CD14-positive monocyte (primary cell): ENCODE data around the gene WDR33. TPM values are rescaled to one million over a fixed set of nuclear protein-coding genes. Genes with fewer than 3 reads are reported as not detected.

Source experiments
- DNase-seq, 3 donors: peaks; one replicate each; pipeline ENCODE4 v3.0.0-alpha.2; 2011 to 2022
- H2AFZ ChIP-seq: 2 replicates; pipeline ENCODE4 v1.6.0; 2012; ENCODE audit warnings: mild to moderate bottlenecking, low read depth, low read length, inconsistent platforms; ENCODE audit not compliant: insufficient read depth, poor library complexity, severe bottlenecking
- H3K27ac ChIP-seq, 2 donors: 1 replicate in 1 of 2; 2 replicates in 1 of 2; pipeline ENCODE4 v1.5.1; 2012 to 2013; ENCODE audit warnings: low read length in 2 of 2, control low read depth in 1 of 2, inconsistent platforms in 1 of 2, low read depth in 1 of 2, mild to moderate bottlenecking in 1 of 2
- H3K27me3 ChIP-seq, 2 donors: one replicate each; pipeline versions ENCODE4 v1.6.0 to v1.6.1; 2011 to 2013; ENCODE audit warnings: low read length in 2 of 2; ENCODE audit not compliant: control insufficient read depth in 2 of 2, insufficient read depth in 2 of 2
- H3K36me3 ChIP-seq, 2 donors: replicated peaks in 1 of 2; 1 replicate in 1 of 2; 2 replicates in 1 of 2; pipeline versions ENCODE4 v1.5.1 to v1.6.1; 2012 to 2013; ENCODE audit warnings: low read length in 2 of 2, control low read depth in 1 of 2, inconsistent platforms in 1 of 2, mild to moderate bottlenecking in 1 of 2; ENCODE audit not compliant: insufficient read depth in 2 of 2, control insufficient read depth in 1 of 2
- H3K4me1 ChIP-seq, 2 donors: 1 replicate in 1 of 2; 2 replicates in 1 of 2; pipeline versions ENCODE4 v1.5.1 to v1.6.1; 2012 to 2013; ENCODE audit warnings: low read length in 2 of 2, control low read depth in 1 of 2, inconsistent platforms in 1 of 2, mild to moderate bottlenecking in 1 of 2, moderate library complexity in 1 of 2; ENCODE audit not compliant: insufficient read depth in 2 of 2, control insufficient read depth in 1 of 2
- H3K4me2 ChIP-seq: replicated peaks from 2 replicates; pipeline ENCODE3; 2012; ENCODE audit warnings: low read length, moderate library complexity, mild to moderate bottlenecking; ENCODE audit not compliant: poor library complexity, severe bottlenecking; ENCODE audit errors: extremely low read depth
- H3K4me3 ChIP-seq, 3 experiments: fragments of 200-600 bp in 1 of 3; sonication (generic) in 1 of 3; replicated peaks in 1 of 3; 1 replicate in 2 of 3; 2 replicates in 1 of 3; pipeline ENCODE4 v1.5.1; 2011 to 2013; ENCODE audit warnings: low read length in 3 of 3, mild to moderate bottlenecking in 3 of 3, control low read depth in 2 of 3, low read depth in 2 of 3, inconsistent platforms in 1 of 3, moderate library complexity in 1 of 3
- H3K79me2 ChIP-seq: 2 replicates; pipeline ENCODE4 v1.6.0; 2012; ENCODE audit warnings: mild to moderate bottlenecking, control low read depth, inconsistent platforms, low read length, moderate library complexity; ENCODE audit not compliant: insufficient read depth
- H3K9ac ChIP-seq: 2 replicates; pipeline ENCODE4 v1.6.0; 2017; ENCODE audit warnings: low read length, mild to moderate bottlenecking; ENCODE audit not compliant: insufficient read depth, poor library complexity, severe bottlenecking
- H3K9me3 ChIP-seq, 2 donors: replicated peaks in 1 of 2; 1 replicate in 1 of 2; 2 replicates in 1 of 2; pipeline versions ENCODE4 v1.5.1 to v1.6.1; 2012 to 2013; ENCODE audit warnings: low read length in 2 of 2, control low read depth in 1 of 2; ENCODE audit not compliant: control insufficient read depth in 1 of 2, insufficient read depth in 1 of 2
- H4K20me1 ChIP-seq: 2 replicates; pipeline ENCODE4 v1.6.0; 2012; ENCODE audit warnings: mild to moderate bottlenecking, low read length, control low read depth, moderate library complexity; ENCODE audit not compliant: insufficient read depth
- H3K27ac Mint-ChIP-seq, 7 donors: one replicate each; pipeline ENCODE4 v1.8.0; 2020; ENCODE audit warnings: mild to moderate bottlenecking in 7 of 7, mixed read lengths in 7 of 7, moderate library complexity in 6 of 7, inconsistent platforms in 2 of 7
- H3K27me3 Mint-ChIP-seq, 3 donors: one replicate each; pipeline ENCODE4 v1.8.0; 2021 to 2022; ENCODE audit warnings: low read depth in 3 of 3, mild to moderate bottlenecking in 3 of 3, mixed read lengths in 3 of 3, moderate library complexity in 3 of 3, inconsistent platforms in 1 of 3
- H3K36me3 Mint-ChIP-seq, 2 donors: one replicate each; pipeline ENCODE4 v1.8.0; 2020; ENCODE audit warnings: mixed read lengths in 2 of 2, inconsistent platforms in 1 of 2, mild to moderate bottlenecking in 1 of 2
- H3K4me1 Mint-ChIP-seq: one replicate; pipeline ENCODE4 v1.8.0; 2020; ENCODE audit warnings: mild to moderate bottlenecking, mixed read lengths
- H3K4me3 Mint-ChIP-seq, 2 donors: one replicate each; pipeline ENCODE4 v1.8.0; 2020; ENCODE audit warnings: mild to moderate bottlenecking in 2 of 2, mixed read lengths in 2 of 2, moderate library complexity in 1 of 2
- H3K9me3 Mint-ChIP-seq, 7 donors: one replicate each; pipeline ENCODE4 v1.8.0; 2020 to 2022; ENCODE audit warnings: mixed read lengths in 7 of 7, mild to moderate bottlenecking in 6 of 7, moderate library complexity in 6 of 7, inconsistent platforms in 2 of 7
- WGBS: methylation state at CpG from one replicate; pipeline ENCODE4 v1.1.5; 2013; ENCODE audit warnings: missing lambda C conversion rate; ENCODE audit not compliant: insufficient coverage; 5-methylcytosine and 5-hydroxymethylcytosine counted together
- intact Hi-C, 2 donors: fragments of 100-400 bp; cut with micrococcal nuclease; formaldehyde crosslinking; loops; one replicate each; pipeline versions ENCODE4 v1.15.0 to v1.15.1; 2023
- polyA plus RNA-seq, 3 donors: library from polyadenylated mRNA; depleted of rRNA in 1 of 3; unstranded in 2 of 3; stranded (reverse) in 1 of 3; fragments of 300-500 nt in 2 of 3; fragments of >200 nt in 1 of 3; fragmentation: Illumina TruSeq in 2 of 3; gene quantifications; 1 replicate in 2 of 3; 2 replicates in 1 of 3; pipeline ENCODE4 v1.2.3, GENCODE V29; 2012 to 2021
- TF ChIP-seq, protein P1 (sequence below): fragments of 200-600 bp; IDR thresholded peaks from one replicate; pipeline ENCODE4 v1.8.0; 2022; ENCODE audit warnings: antibody characterized with exemption, mild to moderate bottlenecking

WDR33 gene
- polyA plus RNA-seq, 3 donors, result 12.5 to 19.6 (median 12.6) TPM

DNA sequence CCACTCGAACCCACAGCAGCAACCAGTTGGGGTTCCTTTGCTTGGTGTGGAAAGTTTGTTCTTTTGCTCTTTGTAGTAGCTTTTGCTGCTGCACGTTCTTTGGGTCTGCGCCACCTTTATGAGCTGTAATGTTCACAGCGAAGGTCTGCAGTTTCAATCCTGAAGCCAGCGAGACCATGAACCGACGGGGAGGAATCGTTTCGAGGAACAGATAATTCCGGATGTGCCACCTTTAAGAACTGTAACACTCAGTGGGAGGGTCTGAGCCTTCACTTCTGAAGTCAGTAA lies 150.7 kb downstream of the WDR33 start:
- intact Hi-C loops, result no loop called here
- Histone ChIP-seq H3K4me3 (no peak overlapping the region), H3K4me2 (no peak overlapping the region), H3K9ac (no peak overlapping the region), H3K27me3 (peaks cover 16 to 30% of the 10 kb centered on the region in 2 donors), H2AFZ (no peak overlapping the region), H3K79me2 (no peaks in the 10 kb centered on the region), H3K27ac (no peak overlapping the region), H3K9me3 (peaks cover 7% of the 10 kb centered on the region in 2 donors), H4K20me1 (no peaks in the 10 kb centered on the region), H3K4me1 (no peaks in the 10 kb centered on the region), H3K36me3 (no peaks in the 10 kb centered on the region)
- peak overlapping the region in 1 of 7 donors; percentile 33 for H3K27ac Mint-ChIP-seq
- DNase-seq, result no peak
- peaks cover 0 to 3% of the 10 kb centered on the region in 2 donors for H3K36me3 Mint-ChIP-seq
- H3K4me1 Mint-ChIP-seq, result peaks cover 9% of the 10 kb centered on the region
- TF ChIP-seq, protein P1, sequence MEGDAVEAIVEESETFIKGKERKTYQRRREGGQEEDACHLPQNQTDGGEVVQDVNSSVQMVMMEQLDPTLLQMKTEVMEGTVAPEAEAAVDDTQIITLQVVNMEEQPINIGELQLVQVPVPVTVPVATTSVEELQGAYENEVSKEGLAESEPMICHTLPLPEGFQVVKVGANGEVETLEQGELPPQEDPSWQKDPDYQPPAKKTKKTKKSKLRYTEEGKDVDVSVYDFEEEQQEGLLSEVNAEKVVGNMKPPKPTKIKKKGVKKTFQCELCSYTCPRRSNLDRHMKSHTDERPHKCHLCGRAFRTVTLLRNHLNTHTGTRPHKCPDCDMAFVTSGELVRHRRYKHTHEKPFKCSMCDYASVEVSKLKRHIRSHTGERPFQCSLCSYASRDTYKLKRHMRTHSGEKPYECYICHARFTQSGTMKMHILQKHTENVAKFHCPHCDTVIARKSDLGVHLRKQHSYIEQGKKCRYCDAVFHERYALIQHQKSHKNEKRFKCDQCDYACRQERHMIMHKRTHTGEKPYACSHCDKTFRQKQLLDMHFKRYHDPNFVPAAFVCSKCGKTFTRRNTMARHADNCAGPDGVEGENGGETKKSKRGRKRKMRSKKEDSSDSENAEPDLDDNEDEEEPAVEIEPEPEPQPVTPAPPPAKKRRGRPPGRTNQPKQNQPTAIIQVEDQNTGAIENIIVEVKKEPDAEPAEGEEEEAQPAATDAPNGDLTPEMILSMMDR, result no peak
- H3K9me3 Mint-ChIP-seq, result peaks cover 0 to 13% (median 5%) of the 10 kb centered on the region in 7 donors
- no peak overlapping the region for H3K4me3 Mint-ChIP-seq
- H3K27me3 Mint-ChIP-seq, result peaks cover 27 to 31% (median 28%) of the 10 kb centered on the region in 3 donors
- WGBS, result 93% methylated on average over 7 of the region's 10 CpGs

DNA sequence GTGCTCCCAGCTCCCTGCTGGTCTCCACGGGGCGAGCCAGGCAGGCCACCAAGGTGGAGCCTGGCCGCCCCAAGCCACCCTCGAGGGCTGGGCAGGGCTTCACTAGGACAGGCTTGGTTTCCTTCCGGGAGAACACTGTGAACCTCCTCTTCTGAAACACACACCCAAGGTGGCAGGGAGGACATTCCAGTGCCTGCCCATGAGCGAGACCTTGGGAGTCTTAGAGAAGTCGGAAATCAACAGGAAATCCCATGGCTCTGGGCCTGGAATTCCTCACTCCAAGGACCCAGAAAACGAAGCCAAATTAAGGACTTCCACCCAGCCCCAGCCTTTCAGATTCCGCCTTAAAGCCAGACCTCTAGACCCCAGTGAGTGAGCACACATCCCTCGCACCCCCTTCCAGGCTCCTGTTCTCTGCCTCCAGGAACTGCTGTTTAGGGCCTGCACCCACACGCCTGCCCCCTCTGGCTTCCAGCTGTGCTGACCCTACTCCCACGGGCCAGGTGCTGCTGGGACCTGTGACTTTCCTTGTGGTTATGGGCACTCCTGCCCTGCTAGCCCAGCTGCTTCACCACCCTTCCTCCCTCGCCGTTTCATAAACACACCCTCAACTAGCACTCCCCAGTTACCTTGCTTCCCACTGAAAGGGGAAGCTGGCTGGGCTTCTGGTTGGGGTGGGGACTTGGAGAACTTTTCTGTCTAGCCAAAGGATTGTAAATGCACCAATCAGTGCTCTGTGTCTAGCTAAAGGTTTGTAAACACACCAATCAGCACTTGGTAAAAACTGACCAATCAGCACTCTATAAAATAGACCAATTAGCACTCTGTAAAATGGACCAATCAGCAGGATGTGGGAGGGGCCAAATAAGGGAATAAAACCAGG lies 151.3 kb downstream of the WDR33 start:
- Histone ChIP-seq H3K9ac (no peak overlapping the region), H3K4me2 (no peak overlapping the region), H3K36me3 (no peaks in the 10 kb centered on the region), H3K79me2 (no peaks in the 10 kb centered on the region), H3K4me3 (no peak overlapping the region), H3K27me3 (peaks cover 10 to 24% of the 10 kb centered on the region in 2 donors), H3K27ac (no peak overlapping the region), H2AFZ (peak overlapping the region; percentile 46), H3K4me1 (no peaks in the 10 kb centered on the region), H4K20me1 (no peaks in the 10 kb centered on the region), H3K9me3 (peaks cover under 1 to 7% of the 10 kb centered on the region in 2 donors)
- TF ChIP-seq, protein P1, result no peak
- no peak overlapping the region for H3K4me3 Mint-ChIP-seq
- peaks cover 9% of the 10 kb centered on the region for H3K4me1 Mint-ChIP-seq
- H3K27me3 Mint-ChIP-seq, result peaks cover 21 to 26% (median 22%) of the 10 kb centered on the region in 3 donors
- 74% methylated on average over 10 of the region's 14 CpGs for WGBS
- H3K36me3 Mint-ChIP-seq, result peaks cover 0 to 3% of the 10 kb centered on the region in 2 donors
- H3K9me3 Mint-ChIP-seq, result peaks cover 0 to 11% (median 5%) of the 10 kb centered on the region in 7 donors
- intact Hi-C loops, result no loop called here
- no peak for DNase-seq
- no peak overlapping the region for H3K27ac Mint-ChIP-seq
